BLaER1 (cell line): ENCODE measurements around the gene MNX1.

Experiments used
- H3K27ac ChIP-seq: shearing (Covaris generic); formaldehyde crosslinking; 2 replicates; pipeline ENCODE4 v1.8.1; 2022
- H3K27me3 ChIP-seq: shearing (Covaris generic); formaldehyde crosslinking; 2 replicates; pipeline ENCODE4 v1.8.1; 2022
- H3K36me3 ChIP-seq: shearing (Covaris generic); formaldehyde crosslinking; 2 replicates; pipeline ENCODE4 v1.8.1; 2022
- H3K4me1 ChIP-seq: shearing (Covaris generic); formaldehyde crosslinking; 2 replicates; pipeline ENCODE4 v1.8.1; 2022
- H3K4me2 ChIP-seq: shearing (Covaris generic); formaldehyde crosslinking; 2 replicates; pipeline ENCODE4 v1.8.1; 2022
- H3K4me3 ChIP-seq: shearing (Covaris generic); formaldehyde crosslinking; 2 replicates; pipeline ENCODE4 v1.8.1; 2022
- H3K9ac ChIP-seq: shearing (Covaris generic); formaldehyde crosslinking; 2 replicates; pipeline ENCODE4 v1.8.1; 2022
- H3K9me3 ChIP-seq: shearing (Covaris generic); formaldehyde crosslinking; 2 replicates; pipeline ENCODE4 v1.8.1; 2022
- H4K20me1 ChIP-seq: shearing (Covaris generic); formaldehyde crosslinking; 2 replicates; pipeline ENCODE4 v1.8.1; 2022
- Cebpa-rat ChIP-seq: shearing (Covaris generic); IDR thresholded peaks from 2 replicates; pipeline ENCODE4 v1.8.1; 2022

Gene MNX1

DNA sequence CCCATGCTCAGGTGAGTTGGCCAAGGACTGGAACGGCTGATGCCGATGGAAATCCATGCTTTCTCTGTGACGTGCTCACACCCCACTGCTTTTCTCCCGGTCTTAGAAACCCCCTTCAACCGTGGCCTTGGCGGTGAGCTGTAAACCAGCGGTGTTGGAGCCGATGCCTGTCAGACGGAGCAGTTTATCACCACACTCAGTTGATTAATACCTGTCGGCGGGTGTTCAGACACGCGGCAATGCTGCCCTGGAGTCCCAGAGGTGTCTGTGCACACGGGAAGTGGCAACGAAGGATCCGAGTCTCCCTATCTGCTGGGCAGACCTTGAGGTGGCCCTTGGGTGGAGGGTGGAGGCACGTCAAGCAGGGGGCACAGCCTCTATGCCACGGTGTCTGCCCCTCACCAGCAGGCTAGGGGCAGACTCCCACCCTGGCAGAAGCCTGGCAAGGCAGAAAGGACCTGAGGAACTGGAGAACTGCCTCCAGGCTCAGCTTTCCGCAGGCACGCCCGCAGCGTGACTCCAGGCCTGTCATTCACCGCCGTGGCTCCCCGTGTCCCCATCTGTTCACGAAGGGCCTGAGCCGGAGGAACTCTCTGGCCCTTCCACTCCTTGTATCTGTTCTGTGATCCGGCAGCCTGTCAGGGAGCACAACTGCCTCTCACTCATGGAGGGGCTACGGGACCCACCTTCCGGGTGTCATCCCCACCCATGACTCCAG, 34.6 kb upstream of the MNX1 start:
- Histone ChIP-seq H3K36me3 (no peaks in the 10 kb centered on the region), H3K27me3 (no peaks in the 10 kb centered on the region), H3K27ac (no peak overlapping the region), H3K9me3 (no peaks in the 10 kb centered on the region), H3K9ac (no peak overlapping the region), H3K4me1 (no peaks in the 10 kb centered on the region), H3K4me3 (no peak overlapping the region), H3K4me2 (no peak overlapping the region), H4K20me1 (no peaks in the 10 kb centered on the region)
- TF ChIP-seq Cebpa-rat = no peak

DNA sequence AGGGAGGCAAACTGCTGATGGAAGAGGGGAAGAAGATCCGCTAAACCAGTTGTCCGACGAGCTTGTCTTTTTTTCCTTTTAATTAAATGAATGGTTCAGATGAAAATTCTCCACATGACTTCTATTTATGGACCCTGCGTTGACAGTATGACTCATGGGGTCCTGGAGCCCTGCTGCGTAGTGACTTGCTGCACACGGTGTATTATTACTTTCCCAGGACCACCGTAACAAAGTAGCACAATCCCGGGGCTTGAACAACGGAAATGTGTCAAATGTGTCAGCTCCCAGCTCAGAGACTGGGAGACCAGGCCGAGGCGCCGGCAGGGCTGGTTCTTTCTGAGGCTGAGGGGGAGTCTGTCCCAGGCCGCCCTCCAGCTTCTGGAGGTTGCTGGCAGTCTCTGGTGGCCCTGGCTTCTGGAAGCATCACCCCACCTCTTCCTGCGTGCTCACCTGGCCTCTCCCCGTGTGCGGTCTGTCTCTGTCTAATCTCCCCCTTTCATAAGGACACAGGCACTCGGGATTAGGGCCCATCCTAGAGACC, 33.8 kb upstream of the MNX1 start:
- no peak for TF ChIP-seq Cebpa-rat
- H3K27me3 ChIP-seq = no peaks in the 10 kb centered on the region
- H4K20me1 ChIP-seq = no peaks in the 10 kb centered on the region
- H3K36me3 ChIP-seq = no peaks in the 10 kb centered on the region
- no peaks in the 10 kb centered on the region for H3K4me1 ChIP-seq
- no peaks in the 10 kb centered on the region for H3K9me3 ChIP-seq
- H3K9ac ChIP-seq = no peak overlapping the region
- no peak overlapping the region for H3K4me2 ChIP-seq
- no peak overlapping the region for H3K4me3 ChIP-seq
- H3K27ac ChIP-seq = no peak overlapping the region

DNA sequence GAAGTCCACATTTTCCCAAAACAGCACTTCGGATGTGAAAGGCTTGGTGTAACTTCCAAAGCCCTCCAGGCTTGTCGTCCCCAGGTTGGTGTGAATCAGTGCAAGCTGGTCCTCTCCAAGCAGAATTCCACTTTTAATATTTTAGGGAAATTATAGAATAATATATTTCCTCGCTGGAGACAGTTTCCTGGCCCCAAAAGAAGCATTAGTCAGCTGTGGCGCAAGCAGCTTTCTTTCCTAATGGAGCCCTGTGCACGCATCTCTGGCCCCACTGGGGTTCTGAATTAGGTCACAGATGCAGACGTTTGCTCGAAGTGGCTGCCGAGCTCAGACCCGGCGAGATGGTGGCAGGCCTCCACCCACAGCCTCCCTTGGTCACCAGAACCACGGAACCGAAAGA, 33.3 kb upstream of the MNX1 start:
- Histone ChIP-seq H3K4me1 (no peaks in the 10 kb centered on the region), H3K4me3 (no peak overlapping the region), H3K4me2 (no peak overlapping the region), H3K27me3 (no peaks in the 10 kb centered on the region), H3K27ac (no peak overlapping the region), H3K9me3 (no peaks in the 10 kb centered on the region), H4K20me1 (no peaks in the 10 kb centered on the region), H3K9ac (no peak overlapping the region), H3K36me3 (no peaks in the 10 kb centered on the region)
- no peak for TF ChIP-seq Cebpa-rat

DNA sequence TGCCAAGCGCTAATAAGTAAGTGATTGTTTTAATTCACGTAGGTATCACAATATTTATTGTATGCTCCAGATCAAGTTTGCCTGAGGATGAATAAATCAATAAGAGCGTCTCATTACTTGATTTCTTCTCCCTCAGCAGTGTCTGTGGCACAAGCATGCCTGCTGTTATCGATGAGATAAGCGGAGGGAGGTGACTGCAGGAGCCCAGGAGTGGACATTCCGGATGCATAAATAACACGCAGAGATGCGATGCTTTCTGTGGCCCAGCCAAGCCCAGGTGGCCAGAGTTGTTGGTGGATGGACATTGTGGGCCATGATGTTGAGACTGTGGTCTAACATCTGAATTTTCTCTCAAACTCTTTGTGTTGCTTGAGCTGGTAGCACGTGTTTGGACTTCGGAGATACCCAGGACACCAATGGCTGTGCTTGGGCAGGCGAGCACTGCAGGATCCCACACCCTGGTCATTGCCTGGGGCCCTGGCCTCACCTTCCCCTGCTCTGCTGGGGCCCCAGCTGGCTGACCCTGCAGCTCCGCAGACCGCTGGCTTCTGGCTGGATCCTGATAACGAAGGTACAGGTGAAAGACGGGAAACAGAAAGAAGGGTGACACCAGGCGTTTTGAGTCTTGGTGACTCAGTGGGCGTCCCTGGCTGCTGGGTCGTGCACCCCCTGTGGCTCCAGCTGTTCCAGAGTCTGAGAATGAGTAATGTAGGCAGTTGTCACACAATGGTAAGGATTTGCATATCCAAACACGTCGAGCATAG, 31.2 kb upstream of the MNX1 start:
- Histone ChIP-seq H3K27me3 (no peaks in the 10 kb centered on the region), H3K36me3 (no peaks in the 10 kb centered on the region), H3K4me1 (no peaks in the 10 kb centered on the region), H3K4me3 (no peak overlapping the region), H3K9me3 (no peaks in the 10 kb centered on the region), H3K4me2 (no peak overlapping the region), H3K27ac (no peak overlapping the region), H3K9ac (no peak overlapping the region), H4K20me1 (no peaks in the 10 kb centered on the region)
- no peak for TF ChIP-seq Cebpa-rat

DNA sequence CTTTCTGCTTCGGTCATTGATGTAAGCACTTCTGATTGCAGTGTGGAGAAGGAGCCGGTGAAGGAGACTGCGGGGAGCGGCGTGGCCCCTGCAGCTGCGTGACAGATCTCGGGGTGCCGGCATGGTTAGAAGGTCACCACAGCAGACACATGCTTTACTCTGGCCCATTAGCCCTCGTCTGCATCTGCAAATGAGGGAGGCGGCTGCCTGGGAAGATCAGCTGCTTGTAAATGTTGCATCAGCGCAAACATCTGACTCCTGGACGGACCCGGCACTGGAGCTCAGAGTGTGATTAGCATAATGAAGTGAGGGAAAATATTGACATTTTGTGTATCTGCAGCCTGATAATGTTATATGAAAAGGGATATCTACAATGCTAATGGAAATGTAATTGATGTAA, 30.5 kb upstream of the MNX1 start:
- peaks cover 4% of the 10 kb centered on the region for H3K9me3 ChIP-seq
- no peaks in the 10 kb centered on the region for H3K36me3 ChIP-seq
- no peak overlapping the region for H3K4me2 ChIP-seq
- H3K4me1 ChIP-seq = no peaks in the 10 kb centered on the region
- no peak overlapping the region for H3K27ac ChIP-seq
- no peaks in the 10 kb centered on the region for H4K20me1 ChIP-seq
- no peak for TF ChIP-seq Cebpa-rat
- H3K27me3 ChIP-seq = no peaks in the 10 kb centered on the region
- H3K9ac ChIP-seq = no peak overlapping the region
- H3K4me3 ChIP-seq = no peak overlapping the region

DNA sequence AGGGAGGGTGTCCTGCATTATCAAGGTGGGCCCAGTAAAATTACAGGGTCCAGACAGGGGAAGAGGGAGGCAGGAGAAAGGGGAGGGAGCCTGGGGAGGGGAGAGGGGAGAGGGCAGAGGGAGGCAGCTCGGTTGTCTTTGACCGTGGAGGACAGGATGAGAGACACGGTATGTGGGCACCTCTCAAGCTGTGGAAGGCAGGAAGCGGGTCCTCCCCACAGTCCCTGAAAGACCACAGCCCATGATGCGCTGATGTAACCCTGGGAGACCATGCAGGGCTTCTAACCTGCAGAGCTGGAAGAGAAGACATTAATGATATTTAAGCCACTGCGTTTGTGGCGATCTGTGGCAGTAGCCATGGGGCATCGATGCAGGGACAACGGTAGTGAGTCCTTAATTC, 27.2 kb upstream of the MNX1 start:
- Histone ChIP-seq H3K36me3 (no peaks in the 10 kb centered on the region), H3K4me3 (no peak overlapping the region), H3K4me1 (0 out of 2 replicates have a peak, but pooled peaks cover 4% of the 10 kb centered on the region), H3K9me3 (peaks cover 6% of the 10 kb centered on the region), H3K4me2 (no peak overlapping the region), H3K27ac (no peak overlapping the region), H3K27me3 (no peaks in the 10 kb centered on the region), H4K20me1 (no peaks in the 10 kb centered on the region), H3K9ac (no peak overlapping the region)
- no peak for TF ChIP-seq Cebpa-rat

DNA sequence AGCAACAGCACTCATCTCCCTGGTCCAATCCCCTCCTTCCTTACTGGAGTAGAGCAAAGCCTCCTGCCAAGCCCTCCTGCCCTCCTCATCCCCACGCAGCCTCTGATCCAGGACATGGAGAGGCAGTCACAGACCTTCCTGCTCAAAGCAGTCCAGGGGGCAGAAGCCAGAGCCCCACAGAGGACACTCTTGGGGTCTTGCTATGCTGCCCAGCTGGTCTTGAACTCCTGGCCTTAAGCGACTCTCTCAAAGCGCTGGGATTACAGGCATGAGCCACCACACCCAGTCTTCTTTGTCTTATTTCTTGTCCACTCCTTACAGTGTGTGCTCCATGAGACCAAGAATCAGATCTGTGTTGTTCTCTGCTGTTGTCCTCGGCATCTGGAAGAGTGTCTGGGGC, 26.6 kb upstream of the MNX1 start:
- no peaks in the 10 kb centered on the region for H3K27me3 ChIP-seq
- H3K36me3 ChIP-seq = no peaks in the 10 kb centered on the region

DNA sequence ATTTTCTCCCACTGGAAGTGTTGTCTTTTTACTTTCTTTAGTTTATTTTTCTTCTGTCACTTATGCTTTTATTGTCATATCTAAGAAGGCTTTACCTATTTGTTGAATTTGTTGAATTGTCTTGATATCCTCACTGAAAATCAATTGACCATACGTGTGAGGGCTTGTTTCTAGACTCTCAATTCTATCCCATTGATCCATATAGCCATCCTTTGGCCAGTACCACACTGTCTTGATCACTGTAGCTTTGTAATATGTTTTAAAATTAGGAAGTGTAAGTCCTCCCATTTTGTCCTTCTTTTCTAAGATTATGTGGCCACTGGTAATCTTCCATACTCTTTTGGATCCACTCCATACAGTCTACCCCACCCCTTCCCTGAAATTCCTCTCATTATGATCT, 25.5 kb upstream of the MNX1 start:
- no peak overlapping the region for H3K27ac ChIP-seq
- H3K36me3 ChIP-seq = no peaks in the 10 kb centered on the region
- H3K4me2 ChIP-seq = no peak overlapping the region
- no peak overlapping the region for H3K4me3 ChIP-seq
- H3K9ac ChIP-seq = no peak overlapping the region
- H3K9me3 ChIP-seq = peaks cover 6% of the 10 kb centered on the region
- H4K20me1 ChIP-seq = no peaks in the 10 kb centered on the region
- no peak for TF ChIP-seq Cebpa-rat
- H3K4me1 ChIP-seq = 0 out of 2 replicates have a peak, but pooled peaks cover 4% of the 10 kb centered on the region
- no peaks in the 10 kb centered on the region for H3K27me3 ChIP-seq

More for the DNA sequence above, 26.6 kb upstream of the MNX1 start:
- H4K20me1 ChIP-seq = no peaks in the 10 kb centered on the region
- H3K4me1 ChIP-seq = 0 out of 2 replicates have a peak, but pooled peaks cover 4% of the 10 kb centered on the region
- no peak overlapping the region for H3K9ac ChIP-seq
- H3K4me3 ChIP-seq = no peak overlapping the region
- H3K4me2 ChIP-seq = no peak overlapping the region
- peaks cover 6% of the 10 kb centered on the region for H3K9me3 ChIP-seq
- no peak overlapping the region for H3K27ac ChIP-seq
- TF ChIP-seq Cebpa-rat = no peak

DNA sequence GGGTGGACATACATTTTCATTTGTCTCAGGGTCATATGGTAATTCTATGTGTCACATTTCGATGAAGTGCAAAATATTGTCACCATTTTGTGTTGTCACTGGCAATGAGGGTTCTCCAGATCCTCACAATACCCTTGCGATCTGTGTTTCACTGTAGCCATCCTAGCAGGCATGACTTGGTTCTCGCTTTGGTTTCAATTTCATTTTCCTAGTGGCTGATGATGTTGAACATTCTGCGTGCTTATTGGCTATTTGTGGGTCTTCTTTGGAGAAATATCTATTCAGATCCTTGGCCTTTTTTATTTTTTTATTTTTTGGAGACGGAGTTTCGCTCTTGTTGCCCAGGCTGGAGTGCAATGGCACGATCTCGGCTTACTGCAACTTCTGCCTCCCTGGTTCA, 24.8 kb upstream of the MNX1 start:
- no peaks in the 10 kb centered on the region for H3K36me3 ChIP-seq
- H4K20me1 ChIP-seq = no peaks in the 10 kb centered on the region
- H3K4me1 ChIP-seq = 0 out of 2 replicates have a peak, but pooled peaks cover 4% of the 10 kb centered on the region
- no peak overlapping the region for H3K27ac ChIP-seq
- H3K9ac ChIP-seq = no peak overlapping the region
- H3K27me3 ChIP-seq = no peaks in the 10 kb centered on the region
- H3K4me2 ChIP-seq = no peak overlapping the region
- no peak for TF ChIP-seq Cebpa-rat
- H3K4me3 ChIP-seq = no peak overlapping the region
- H3K9me3 ChIP-seq = peaks cover 6% of the 10 kb centered on the region
